ENCODE measurements around the gene LGALS16.
"Not testable (repeated sequence)": the region's sequence is repeated elsewhere in the genome, so short reads cannot be mapped to it uniquely, and the experiment has no call there.

The LGALS16 gene

DNA sequence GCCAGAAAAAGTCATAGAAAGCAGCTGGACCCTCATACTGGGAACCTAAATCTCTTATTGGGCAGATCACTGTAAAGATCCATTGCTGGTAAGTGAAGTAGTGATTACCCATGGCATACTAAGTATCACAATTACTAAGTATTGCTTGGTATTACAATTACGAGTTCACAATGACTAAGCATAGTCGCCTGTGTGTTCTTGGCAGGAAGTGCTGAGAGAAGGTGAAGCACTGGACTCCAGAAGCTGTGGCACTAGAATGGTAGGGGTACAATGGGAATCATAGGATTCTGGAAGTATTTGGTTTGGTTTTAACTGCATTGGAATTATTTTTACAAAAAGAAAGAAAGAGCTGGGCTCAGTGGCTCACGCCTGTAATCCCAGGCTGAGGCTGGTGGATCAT is 20.3 kb downstream of the LGALS16 start:
- Histone ChIP-seq H3K4me3 (ENCODE audit: low read depth, low read length) (no peak overlapping the region), H3K4me1 (ENCODE audit: control insufficient read depth, insufficient read depth, low read length, unreplicated experiment) (no peaks in the 10 kb centered on the region), H3K27me3 (ENCODE audit: insufficient read depth, low read length) (peaks cover 23% of the 10 kb centered on the region), H2AFZ (ENCODE audit: low read length, unreplicated experiment) (no peak overlapping the region), H3K36me3 (ENCODE audit: insufficient read depth, low read length) (no peaks in the 10 kb centered on the region), H3K79me2 (ENCODE audit: control insufficient read depth, insufficient read depth, low read length, unreplicated experiment) (no peaks in the 10 kb centered on the region), H3K27ac (ENCODE audit: low read depth, low read length) (no peak overlapping the region)

DNA sequence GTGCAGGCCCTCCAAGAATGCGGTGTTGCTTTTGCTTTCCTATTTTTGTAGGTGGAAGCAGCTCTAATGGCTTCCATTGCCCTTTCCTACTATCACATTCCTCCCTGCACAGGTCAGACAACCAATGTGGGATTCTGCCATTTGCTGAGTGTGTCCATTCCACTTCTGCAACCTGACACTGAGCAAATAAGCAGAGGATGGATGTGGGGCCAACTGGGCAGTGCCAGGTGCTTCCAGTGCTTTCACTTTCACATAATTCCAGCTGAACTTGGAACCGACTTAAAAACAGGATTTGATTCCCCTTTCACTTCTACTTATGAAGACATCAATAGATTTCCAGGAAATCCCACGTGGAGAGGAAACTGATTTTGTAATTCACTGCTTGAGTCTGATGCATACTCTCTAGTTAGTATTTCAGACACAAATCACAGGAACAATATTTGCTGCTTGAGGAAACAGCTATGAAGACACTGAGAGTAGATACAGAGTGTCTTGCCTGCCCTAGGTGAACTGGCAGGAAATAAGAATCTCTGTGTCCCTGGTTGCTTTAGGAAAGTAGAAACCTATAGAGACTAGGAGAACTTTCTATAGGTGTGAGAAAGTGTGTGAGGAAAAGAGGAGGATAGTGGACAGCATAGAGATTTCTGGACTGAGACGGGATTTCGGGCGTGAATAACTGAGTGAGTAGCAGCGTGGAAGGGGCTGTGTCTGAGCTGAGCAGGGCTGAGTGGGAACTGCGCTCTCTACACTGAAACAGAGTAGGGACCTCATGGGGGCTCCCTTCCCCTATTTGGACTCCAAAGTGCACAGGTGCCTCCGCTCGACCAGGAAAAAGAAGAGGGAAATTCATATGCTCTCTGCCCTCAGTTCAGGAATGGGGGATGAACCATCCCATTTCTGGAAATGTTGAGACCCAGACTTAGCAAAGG is 22.5 kb downstream of the LGALS16 start:
- Histone ChIP-seq H3K79me2 (ENCODE audit: control insufficient read depth, insufficient read depth, low read length, unreplicated experiment) (no peaks in the 10 kb centered on the region), H3K27me3 (ENCODE audit: insufficient read depth, low read length) (peaks cover 23% of the 10 kb centered on the region), H2AFZ (ENCODE audit: low read length, unreplicated experiment) (no peak overlapping the region), H3K27ac (ENCODE audit: low read depth, low read length) (no peak overlapping the region), H3K36me3 (ENCODE audit: insufficient read depth, low read length) (no peaks in the 10 kb centered on the region), H3K4me3 (ENCODE audit: low read depth, low read length) (no peak overlapping the region), H3K4me1 (ENCODE audit: control insufficient read depth, insufficient read depth, low read length, unreplicated experiment) (no peaks in the 10 kb centered on the region)

DNA sequence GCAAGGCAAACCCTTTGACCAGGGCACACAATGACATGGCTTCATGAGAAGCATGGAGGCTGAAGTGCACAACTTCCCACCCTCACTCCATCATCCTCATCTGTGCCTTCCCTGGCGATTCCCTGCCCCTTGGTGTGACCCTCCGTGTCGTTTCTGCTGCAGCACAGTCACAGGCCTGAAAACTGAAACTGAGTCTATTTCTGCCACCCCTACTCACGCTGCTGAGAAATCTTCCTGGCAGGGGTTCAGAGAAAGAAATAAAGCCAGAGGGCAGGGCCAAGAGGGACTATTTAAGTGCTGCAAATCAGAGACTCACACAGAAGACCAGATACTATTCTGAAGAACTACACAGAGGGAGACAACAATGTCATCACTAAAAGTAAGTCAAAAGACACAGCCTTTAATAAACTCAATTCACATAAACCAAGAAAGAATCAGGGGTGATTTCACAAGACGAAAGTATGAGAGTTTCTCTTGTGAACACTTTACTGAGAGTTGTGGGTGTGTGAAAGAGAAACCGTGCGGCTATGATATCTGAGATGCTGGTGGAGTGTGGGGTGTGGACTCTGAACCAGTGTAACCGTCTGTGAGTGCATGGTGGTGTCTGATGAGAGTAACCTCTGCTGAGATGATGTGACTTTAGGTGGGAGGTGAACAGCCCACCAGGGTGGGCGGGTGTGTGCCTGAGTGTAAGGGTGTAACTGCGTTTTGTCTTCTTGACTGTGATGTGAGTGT is 23.5 kb downstream of the LGALS16 start:
- Histone ChIP-seq H3K27ac (ENCODE audit: low read depth, low read length) (no peak overlapping the region), H3K27me3 (ENCODE audit: insufficient read depth, low read length) (peaks cover 30% of the 10 kb centered on the region), H3K4me1 (ENCODE audit: control insufficient read depth, insufficient read depth, low read length, unreplicated experiment) (no peaks in the 10 kb centered on the region), H3K79me2 (ENCODE audit: control insufficient read depth, insufficient read depth, low read length, unreplicated experiment) (no peaks in the 10 kb centered on the region), H3K4me3 (ENCODE audit: low read depth, low read length) (no peak overlapping the region), H2AFZ (ENCODE audit: low read length, unreplicated experiment) (no peak overlapping the region), H3K36me3 (ENCODE audit: insufficient read depth, low read length) (no peaks in the 10 kb centered on the region)

DNA sequence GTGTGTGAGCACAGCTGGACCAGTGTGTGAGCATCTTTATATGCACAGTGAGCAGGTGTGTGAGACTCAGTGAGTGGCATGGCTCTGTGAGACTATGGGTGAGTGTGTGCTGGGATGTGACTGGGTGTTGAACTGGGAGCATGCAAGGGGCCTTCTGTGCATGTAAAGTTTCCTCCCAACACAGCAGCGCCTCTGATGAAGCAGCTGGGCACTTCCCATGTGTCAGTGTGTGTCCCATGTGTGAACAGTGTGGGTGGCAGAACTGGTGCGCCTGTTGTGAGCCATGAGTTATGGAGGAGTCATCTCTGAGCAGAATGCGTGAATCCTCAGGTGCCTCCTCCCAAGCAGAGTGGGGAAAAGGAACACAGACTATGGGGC is 24.1 kb downstream of the LGALS16 start:
- no peaks in the 10 kb centered on the region for H3K36me3 ChIP-seq (ENCODE audit: insufficient read depth, low read length)
- H2AFZ ChIP-seq (ENCODE audit: low read length, unreplicated experiment): no peak overlapping the region
- H3K27ac ChIP-seq (ENCODE audit: low read depth, low read length): no peak overlapping the region
- no peak overlapping the region for H3K4me3 ChIP-seq (ENCODE audit: low read depth, low read length)
- H3K4me1 ChIP-seq (ENCODE audit: control insufficient read depth, insufficient read depth, low read length, unreplicated experiment): no peaks in the 10 kb centered on the region
- H3K79me2 ChIP-seq (ENCODE audit: control insufficient read depth, insufficient read depth, low read length, unreplicated experiment): no peaks in the 10 kb centered on the region
- H3K27me3 ChIP-seq (ENCODE audit: insufficient read depth, low read length): peaks cover 31% of the 10 kb centered on the region

DNA sequence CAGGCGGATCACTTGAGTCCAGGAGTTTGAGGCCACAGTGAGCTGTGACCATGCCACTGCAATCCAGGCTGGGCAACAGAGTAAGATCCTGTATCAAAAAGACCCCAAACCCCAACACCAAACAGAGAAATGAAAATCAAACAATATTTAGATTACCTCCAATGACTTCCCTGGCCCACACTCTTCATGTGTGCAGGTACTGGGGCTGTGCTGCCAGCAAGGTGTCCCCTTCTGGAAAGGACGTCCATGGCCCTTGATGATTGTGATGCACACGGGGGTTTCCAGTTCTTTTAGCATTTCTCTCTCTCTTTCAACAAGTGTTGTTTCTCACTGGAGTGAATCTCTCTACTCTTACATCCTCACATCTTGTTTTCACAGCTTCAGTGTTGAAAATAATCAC is 24.9 kb downstream of the LGALS16 start:
- no peak overlapping the region for H3K27ac ChIP-seq (ENCODE audit: low read depth, low read length)
- H3K36me3 ChIP-seq (ENCODE audit: insufficient read depth, low read length): no peaks in the 10 kb centered on the region
- H3K4me3 ChIP-seq (ENCODE audit: low read depth, low read length): no peak overlapping the region
- no peak overlapping the region for H2AFZ ChIP-seq (ENCODE audit: low read length, unreplicated experiment)
- H3K4me1 ChIP-seq (ENCODE audit: control insufficient read depth, insufficient read depth, low read length, unreplicated experiment): no peaks in the 10 kb centered on the region
- H3K79me2 ChIP-seq (ENCODE audit: control insufficient read depth, insufficient read depth, low read length, unreplicated experiment): no peaks in the 10 kb centered on the region
- peaks cover 31% of the 10 kb centered on the region for H3K27me3 ChIP-seq (ENCODE audit: insufficient read depth, low read length)

DNA sequence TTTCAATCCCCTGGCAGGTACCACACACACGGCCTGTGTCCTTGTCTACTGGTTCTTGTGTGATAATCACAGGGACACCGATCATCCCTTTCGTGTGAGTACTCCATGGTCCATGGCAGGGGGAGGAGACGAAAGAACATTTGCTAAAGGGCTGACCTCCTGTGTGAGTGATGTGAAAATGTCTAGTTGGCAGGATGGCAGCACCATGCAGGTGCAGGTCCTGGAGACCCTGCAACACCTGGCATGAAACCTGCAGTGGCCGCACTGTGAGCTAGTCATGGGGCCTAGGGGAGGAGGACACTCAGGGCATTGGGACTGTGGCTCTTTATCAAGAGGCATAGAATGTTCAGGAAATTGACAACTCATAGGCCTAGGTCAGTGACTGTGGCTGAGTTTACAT is 25.7 kb downstream of the LGALS16 start:
- Histone ChIP-seq H2AFZ (ENCODE audit: low read length, unreplicated experiment) (no peak overlapping the region), H3K79me2 (ENCODE audit: control insufficient read depth, insufficient read depth, low read length, unreplicated experiment) (no peaks in the 10 kb centered on the region), H3K36me3 (ENCODE audit: insufficient read depth, low read length) (no peaks in the 10 kb centered on the region), H3K4me1 (ENCODE audit: control insufficient read depth, insufficient read depth, low read length, unreplicated experiment) (no peaks in the 10 kb centered on the region), H3K27me3 (ENCODE audit: insufficient read depth, low read length) (peaks cover 36% of the 10 kb centered on the region), H3K27ac (ENCODE audit: low read depth, low read length) (no peak overlapping the region), H3K4me3 (ENCODE audit: low read depth, low read length) (no peak overlapping the region)

DNA sequence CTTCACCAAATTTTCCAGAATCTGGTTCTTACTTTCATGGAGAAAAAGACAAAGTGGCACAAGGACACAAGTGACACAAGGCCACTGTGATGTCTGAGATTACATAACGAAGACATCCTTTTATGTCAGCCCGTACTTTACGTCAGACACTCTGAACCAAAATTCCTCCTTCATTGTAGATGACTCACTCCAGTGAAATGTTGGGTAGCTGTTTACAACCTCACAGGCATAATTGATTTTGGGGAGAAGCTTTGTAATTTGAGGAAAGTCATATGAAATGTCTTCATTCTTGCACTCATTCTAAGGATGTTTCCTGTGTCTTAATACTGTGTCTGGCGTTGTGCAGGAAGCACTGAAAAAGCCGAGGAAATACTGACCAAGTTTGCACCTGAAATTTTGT is 28.6 kb downstream of the LGALS16 start:
- peaks cover 35% of the 10 kb centered on the region for H3K27me3 ChIP-seq (ENCODE audit: insufficient read depth, low read length)
- no peak overlapping the region for H3K27ac ChIP-seq (ENCODE audit: low read depth, low read length)
- no peaks in the 10 kb centered on the region for H3K79me2 ChIP-seq (ENCODE audit: control insufficient read depth, insufficient read depth, low read length, unreplicated experiment)
- H3K4me3 ChIP-seq (ENCODE audit: low read depth, low read length): no peak overlapping the region
- H2AFZ ChIP-seq (ENCODE audit: low read length, unreplicated experiment): no peak overlapping the region
- H3K4me1 ChIP-seq (ENCODE audit: control insufficient read depth, insufficient read depth, low read length, unreplicated experiment): no peaks in the 10 kb centered on the region
- H3K36me3 ChIP-seq (ENCODE audit: insufficient read depth, low read length): no peaks in the 10 kb centered on the region

DNA sequence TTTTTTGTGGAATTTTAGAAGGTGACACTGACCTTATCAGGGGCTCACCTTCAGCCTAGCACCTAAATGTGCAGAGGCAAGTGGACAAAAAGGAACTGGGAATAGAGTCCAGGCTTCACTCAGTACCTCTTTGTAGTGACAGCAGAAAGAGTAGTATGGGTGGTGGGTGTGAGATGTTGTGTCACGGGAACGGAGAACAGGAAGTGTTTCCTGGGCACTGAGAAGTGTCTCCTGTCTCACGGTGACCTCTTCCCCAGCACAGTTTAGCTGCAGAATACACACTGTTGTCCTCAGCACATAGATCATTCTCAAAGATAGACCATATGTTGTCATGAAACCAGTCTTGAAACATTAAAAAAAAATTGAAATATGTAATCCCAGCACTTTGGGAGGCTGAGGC is 31.0 kb downstream of the LGALS16 start:
- no peaks in the 10 kb centered on the region for H3K79me2 ChIP-seq (ENCODE audit: control insufficient read depth, insufficient read depth, low read length, unreplicated experiment)
- H3K27ac ChIP-seq (ENCODE audit: low read depth, low read length): no peak overlapping the region
- H3K4me1 ChIP-seq (ENCODE audit: control insufficient read depth, insufficient read depth, low read length, unreplicated experiment): no peaks in the 10 kb centered on the region
- peaks cover 43% of the 10 kb centered on the region for H3K27me3 ChIP-seq (ENCODE audit: insufficient read depth, low read length)
- H3K4me3 ChIP-seq (ENCODE audit: low read depth, low read length): no peak overlapping the region
- no peak overlapping the region for H2AFZ ChIP-seq (ENCODE audit: low read length, unreplicated experiment)
- H3K36me3 ChIP-seq (ENCODE audit: insufficient read depth, low read length): no peaks in the 10 kb centered on the region

DNA sequence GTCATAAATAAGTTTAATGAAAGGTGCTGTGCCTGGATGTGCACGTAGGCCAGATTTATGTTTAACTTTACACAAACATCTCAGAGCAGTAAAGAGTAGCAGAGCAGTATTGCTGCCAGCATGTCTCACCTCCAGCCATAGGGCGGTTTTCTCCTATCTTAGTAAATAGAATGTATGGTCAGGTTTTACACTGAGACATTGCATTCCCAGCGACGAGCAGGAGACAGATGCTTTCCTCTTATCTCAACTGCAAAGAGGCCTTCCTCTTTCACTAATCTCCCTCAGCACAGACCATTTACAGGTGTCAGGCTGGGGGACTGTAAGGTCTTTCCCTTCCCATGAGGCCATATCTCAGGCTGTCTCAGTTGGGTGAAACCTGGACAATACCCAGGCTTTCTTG is 32.9 kb downstream of the LGALS16 start:
- not testable (repeated sequence) for H3K4me3 ChIP-seq (ENCODE audit: low read depth, low read length); H3K79me2 ChIP-seq (ENCODE audit: control insufficient read depth, insufficient read depth, low read length, unreplicated experiment); H2AFZ ChIP-seq (ENCODE audit: low read length, unreplicated experiment); H3K27ac ChIP-seq (ENCODE audit: low read depth, low read length); H3K4me1 ChIP-seq (ENCODE audit: control insufficient read depth, insufficient read depth, low read length, unreplicated experiment); H3K36me3 ChIP-seq (ENCODE audit: insufficient read depth, low read length)
- H3K27me3 ChIP-seq (ENCODE audit: insufficient read depth, low read length): peaks cover 52% of the 10 kb centered on the region

DNA sequence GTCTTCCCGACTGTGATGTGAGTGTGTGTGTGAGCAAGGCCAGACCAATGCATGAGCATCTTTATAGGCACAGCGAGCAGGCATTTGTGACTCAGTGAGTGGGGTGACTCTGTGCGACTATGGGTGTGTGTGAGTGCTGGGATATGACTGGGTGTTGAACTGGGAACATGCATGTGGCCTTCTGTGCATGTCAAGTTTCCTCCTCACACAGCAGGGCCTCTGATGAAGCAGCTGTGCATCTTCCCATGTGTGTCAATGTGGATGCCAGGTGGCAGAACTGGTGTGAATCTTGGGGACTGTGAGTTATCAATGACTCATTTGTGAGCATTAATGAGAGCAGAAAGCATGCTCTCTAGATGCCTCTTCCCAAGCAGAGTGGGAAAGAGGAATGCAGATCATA is 36.5 kb downstream of the LGALS16 start:
- Histone ChIP-seq H3K27me3 (ENCODE audit: insufficient read depth, low read length) (peaks cover 54% of the 10 kb centered on the region), H3K36me3 (ENCODE audit: insufficient read depth, low read length) (no peaks in the 10 kb centered on the region), H3K27ac (ENCODE audit: low read depth, low read length) (no peak overlapping the region), H3K79me2 (ENCODE audit: control insufficient read depth, insufficient read depth, low read length, unreplicated experiment) (no peaks in the 10 kb centered on the region), H3K4me3 (ENCODE audit: low read depth, low read length) (no peak overlapping the region), H3K4me1 (ENCODE audit: control insufficient read depth, insufficient read depth, low read length, unreplicated experiment) (no peaks in the 10 kb centered on the region), H2AFZ (ENCODE audit: low read length, unreplicated experiment) (no peak overlapping the region)

DNA sequence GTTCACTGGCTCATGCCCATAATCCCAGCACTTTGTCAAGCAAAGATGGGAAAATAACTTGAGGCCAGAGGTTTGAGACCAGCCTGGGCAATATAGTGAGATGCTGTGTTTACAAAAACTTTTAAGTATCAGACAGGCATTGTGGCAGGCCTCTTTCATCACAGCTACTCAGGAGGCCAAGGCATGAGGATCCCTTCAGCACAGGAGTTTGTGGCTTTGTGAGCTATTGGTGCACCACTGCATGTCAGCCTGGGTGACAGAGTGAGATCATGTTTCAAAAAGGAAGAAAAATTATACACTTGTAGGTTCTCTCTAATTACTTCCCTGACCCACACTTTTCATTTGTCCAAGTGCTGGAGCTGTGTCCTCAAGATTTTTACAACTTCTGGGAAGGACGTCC is 37.1 kb downstream of the LGALS16 start:
- H3K4me1 ChIP-seq (ENCODE audit: control insufficient read depth, insufficient read depth, low read length, unreplicated experiment): no peaks in the 10 kb centered on the region
- no peak overlapping the region for H3K27ac ChIP-seq (ENCODE audit: low read depth, low read length)
- no peaks in the 10 kb centered on the region for H3K36me3 ChIP-seq (ENCODE audit: insufficient read depth, low read length)
- no peak overlapping the region for H3K4me3 ChIP-seq (ENCODE audit: low read depth, low read length)
- H3K79me2 ChIP-seq (ENCODE audit: control insufficient read depth, insufficient read depth, low read length, unreplicated experiment): no peaks in the 10 kb centered on the region
- H3K27me3 ChIP-seq (ENCODE audit: insufficient read depth, low read length): peaks cover 60% of the 10 kb centered on the region
- no peak overlapping the region for H2AFZ ChIP-seq (ENCODE audit: low read length, unreplicated experiment)

All from ACC112 (cell line).